Testis (tissue), 2 donors: ENCODE data around the gene HSDL1.

ENCODE experiments used
- POLR2A ChIP-seq: fragments of 450-650 bp; IDR thresholded peaks from one replicate; pipeline ENCODE4 v1.6.1; 2017; ENCODE audit warnings: antibody characterized with exemption, mild to moderate bottlenecking, moderate library complexity
- TF ChIP-seq, protein P1 (sequence below), 3 experiments: fragments of 450-650 bp in 2 of 3; fragments of 200-600 bp in 1 of 3; sonication (generic) in 1 of 3; IDR thresholded peaks; one replicate each; pipeline ENCODE4 v1.5.1; 2016 to 2019; ENCODE audit warnings: antibody characterized with exemption in 3 of 3, mild to moderate bottlenecking in 2 of 3, moderate library complexity in 1 of 3

GRCh38 chr16:84143784-84144199, 1.2 kb downstream of the HSDL1 start:
- TF ChIP-seq, protein P1, sequence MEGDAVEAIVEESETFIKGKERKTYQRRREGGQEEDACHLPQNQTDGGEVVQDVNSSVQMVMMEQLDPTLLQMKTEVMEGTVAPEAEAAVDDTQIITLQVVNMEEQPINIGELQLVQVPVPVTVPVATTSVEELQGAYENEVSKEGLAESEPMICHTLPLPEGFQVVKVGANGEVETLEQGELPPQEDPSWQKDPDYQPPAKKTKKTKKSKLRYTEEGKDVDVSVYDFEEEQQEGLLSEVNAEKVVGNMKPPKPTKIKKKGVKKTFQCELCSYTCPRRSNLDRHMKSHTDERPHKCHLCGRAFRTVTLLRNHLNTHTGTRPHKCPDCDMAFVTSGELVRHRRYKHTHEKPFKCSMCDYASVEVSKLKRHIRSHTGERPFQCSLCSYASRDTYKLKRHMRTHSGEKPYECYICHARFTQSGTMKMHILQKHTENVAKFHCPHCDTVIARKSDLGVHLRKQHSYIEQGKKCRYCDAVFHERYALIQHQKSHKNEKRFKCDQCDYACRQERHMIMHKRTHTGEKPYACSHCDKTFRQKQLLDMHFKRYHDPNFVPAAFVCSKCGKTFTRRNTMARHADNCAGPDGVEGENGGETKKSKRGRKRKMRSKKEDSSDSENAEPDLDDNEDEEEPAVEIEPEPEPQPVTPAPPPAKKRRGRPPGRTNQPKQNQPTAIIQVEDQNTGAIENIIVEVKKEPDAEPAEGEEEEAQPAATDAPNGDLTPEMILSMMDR (IDR thresholded peaks at IDR 0.05): no peak
- no peak for TF ChIP-seq POLR2A
